Natural killer cell (primary cell): ENCODE measurements around the gene PTPN14. TPM values are rescaled to one million over a fixed set of nuclear protein-coding genes. Genes with fewer than 3 reads are reported as not detected.

Experiments used
- ATAC-seq, 3 donors: fragments of 150-1000 bp in 2 of 3; fragments of 200-7000 bp in 1 of 3; cut with Tn5 transposase; 1 replicate in 1 of 3; 2 replicates in 2 of 3; pipeline ENCODE4 v1.10.0; 2021; ENCODE audit warnings: mild to moderate bottlenecking in 2 of 3, moderate library complexity in 2 of 3
- DNase-seq, 2 donors: peaks; one replicate each; pipeline versions ENCODE4 v3.0.0 to v3.0.0-alpha.2; 2013 to 2021; ENCODE audit warnings: mixed read lengths in 1 of 2
- H3K27ac ChIP-seq: one replicate; pipeline ENCODE4 v1.5.1; 2013; ENCODE audit warnings: mild to moderate bottlenecking, low read length
- H3K27me3 ChIP-seq: one replicate; pipeline ENCODE4 v1.6.1; 2013; ENCODE audit warnings: low read length; ENCODE audit not compliant: control insufficient read depth, insufficient read depth
- H3K36me3 ChIP-seq: one replicate; pipeline ENCODE4 v1.6.1; 2013; ENCODE audit warnings: low read length; ENCODE audit not compliant: control insufficient read depth, insufficient read depth
- H3K4me1 ChIP-seq: one replicate; pipeline ENCODE4 v1.6.1; 2013; ENCODE audit warnings: low read length; ENCODE audit not compliant: control insufficient read depth, insufficient read depth
- H3K4me3 ChIP-seq: one replicate; pipeline ENCODE4 v1.5.1; 2013; ENCODE audit warnings: low read length
- H3K9me3 ChIP-seq: one replicate; pipeline ENCODE4 v1.6.1; 2013; ENCODE audit warnings: low read length; ENCODE audit not compliant: control insufficient read depth, insufficient read depth
- H3K27ac Mint-ChIP-seq, 2 donors: one replicate each; pipeline ENCODE4 v1.8.0; 2022; ENCODE audit warnings: mild to moderate bottlenecking in 2 of 2, mixed read lengths in 2 of 2, moderate library complexity in 1 of 2
- H3K27me3 Mint-ChIP-seq, 2 donors: one replicate each; pipeline ENCODE4 v1.8.0; 2022; ENCODE audit warnings: low read depth in 2 of 2, mixed read lengths in 2 of 2
- H3K36me3 Mint-ChIP-seq: one replicate; pipeline ENCODE4 v1.8.0; 2022; ENCODE audit warnings: mixed read lengths
- H3K4me1 Mint-ChIP-seq, 2 donors: one replicate each; pipeline ENCODE4 v1.8.0; 2022; ENCODE audit warnings: mixed read lengths in 2 of 2
- H3K4me3 Mint-ChIP-seq: one replicate; pipeline ENCODE4 v1.8.0; 2022; ENCODE audit warnings: mild to moderate bottlenecking, moderate library complexity, mixed read lengths
- H3K9me3 Mint-ChIP-seq, 2 donors: one replicate each; pipeline ENCODE4 v1.8.0; 2022; ENCODE audit warnings: mixed read lengths in 2 of 2
- WGBS: methylation state at CpG from one replicate; pipeline ENCODE4 v1.1.7; 2013; ENCODE audit warnings: missing lambda C conversion rate; ENCODE audit not compliant: insufficient coverage; 5-methylcytosine and 5-hydroxymethylcytosine counted together
- intact Hi-C: fragments of 100-400 bp; cut with micrococcal nuclease; formaldehyde crosslinking; loops from one replicate; pipeline ENCODE4 v1.14.2; 2022
- total RNA-seq, 4 donors: library from RNA; stranded (reverse); fragments of 120-200 nt in 1 of 4; gene quantifications; one replicate each; pipeline versions ENCODE4 v1.2.3 to v1.2.4, GENCODE V29; 2013 to 2022
- TF ChIP-seq, protein P1 (sequence below): fragments of 200-600 bp; IDR thresholded peaks from one replicate; pipeline ENCODE4 v1.8.0; 2022; ENCODE audit warnings: antibody characterized with exemption

PTPN14 gene
- total RNA-seq, 3 donors from 2014 or later (not counting 1 experiment from before 2014, with no cell fraction given): 0.02 TPM; not detected in 2

- Mint-ChIP-seq H3K27me3 (no peaks in the 10 kb centered on the region), H3K27ac (no peak overlapping the region), H3K4me1 (no peaks in the 10 kb centered on the region), H3K36me3 (no peaks in the 10 kb centered on the region), H3K4me3 (no peak overlapping the region), H3K9me3 (no peaks in the 10 kb centered on the region)
- TF ChIP-seq, protein P1, sequence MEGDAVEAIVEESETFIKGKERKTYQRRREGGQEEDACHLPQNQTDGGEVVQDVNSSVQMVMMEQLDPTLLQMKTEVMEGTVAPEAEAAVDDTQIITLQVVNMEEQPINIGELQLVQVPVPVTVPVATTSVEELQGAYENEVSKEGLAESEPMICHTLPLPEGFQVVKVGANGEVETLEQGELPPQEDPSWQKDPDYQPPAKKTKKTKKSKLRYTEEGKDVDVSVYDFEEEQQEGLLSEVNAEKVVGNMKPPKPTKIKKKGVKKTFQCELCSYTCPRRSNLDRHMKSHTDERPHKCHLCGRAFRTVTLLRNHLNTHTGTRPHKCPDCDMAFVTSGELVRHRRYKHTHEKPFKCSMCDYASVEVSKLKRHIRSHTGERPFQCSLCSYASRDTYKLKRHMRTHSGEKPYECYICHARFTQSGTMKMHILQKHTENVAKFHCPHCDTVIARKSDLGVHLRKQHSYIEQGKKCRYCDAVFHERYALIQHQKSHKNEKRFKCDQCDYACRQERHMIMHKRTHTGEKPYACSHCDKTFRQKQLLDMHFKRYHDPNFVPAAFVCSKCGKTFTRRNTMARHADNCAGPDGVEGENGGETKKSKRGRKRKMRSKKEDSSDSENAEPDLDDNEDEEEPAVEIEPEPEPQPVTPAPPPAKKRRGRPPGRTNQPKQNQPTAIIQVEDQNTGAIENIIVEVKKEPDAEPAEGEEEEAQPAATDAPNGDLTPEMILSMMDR: no peak
- WGBS: 80% methylated on average over 6 of the region's 6 CpGs
- Histone ChIP-seq H3K9me3 (no peaks in the 10 kb centered on the region), H3K36me3 (no peaks in the 10 kb centered on the region), H3K27me3 (no peaks in the 10 kb centered on the region), H3K4me3 (no peak overlapping the region), H3K27ac (no peak overlapping the region), H3K4me1 (no peaks in the 10 kb centered on the region)
- intact Hi-C loops: no loop called here
- DNase-seq: no peak
- no peak for ATAC-seq
These were observed 172.0 kb downstream of the PTPN14 start for GRCh38 chr1:214379236-214379970.

GRCh38 chr1:214378492-214378891, 172.9 kb downstream of the PTPN14 start:
- TF ChIP-seq, protein P1: no peak
- no peak overlapping the region for H3K27ac Mint-ChIP-seq
- no peaks in the 10 kb centered on the region for H3K9me3 Mint-ChIP-seq
- no peak overlapping the region for H3K4me3 ChIP-seq
- DNase-seq (no peak), ATAC-seq (no peak)
- no peaks in the 10 kb centered on the region for H3K27me3 Mint-ChIP-seq
- intact Hi-C loops: no loop called here
- H3K4me1 Mint-ChIP-seq: no peaks in the 10 kb centered on the region
- 90% methylated on average over 4 of the region's 8 CpGs for WGBS
- no peaks in the 10 kb centered on the region for H3K4me1 ChIP-seq
- no peak overlapping the region for H3K27ac ChIP-seq
- H3K36me3 Mint-ChIP-seq: no peaks in the 10 kb centered on the region
- no peaks in the 10 kb centered on the region for H3K9me3 ChIP-seq
- H3K27me3 ChIP-seq: no peaks in the 10 kb centered on the region
- no peaks in the 10 kb centered on the region for H3K36me3 ChIP-seq
- H3K4me3 Mint-ChIP-seq: no peak overlapping the region

DNA sequence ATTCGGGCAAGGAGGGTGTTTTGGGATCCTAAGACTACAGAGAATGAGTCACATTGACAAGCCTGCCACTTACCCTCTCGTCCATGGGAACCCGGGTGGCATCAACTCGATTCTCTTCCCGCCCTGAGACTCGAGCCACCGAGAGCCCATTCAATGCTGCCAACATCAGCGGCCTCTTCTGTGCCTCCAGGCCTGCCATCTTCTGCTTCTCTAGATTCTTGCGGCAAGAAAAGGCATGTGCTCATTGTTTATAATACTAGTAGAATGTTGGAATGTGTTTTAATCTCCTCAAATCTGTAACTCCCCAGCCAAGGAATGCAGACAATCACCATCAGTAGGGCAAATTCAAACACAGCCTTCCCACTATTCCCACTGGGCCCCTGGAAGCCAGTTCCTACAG, 173.5 kb downstream of the PTPN14 start:
- TF ChIP-seq, protein P1: no peak
- no peak overlapping the region for H3K4me3 ChIP-seq
- H3K4me1 ChIP-seq: no peaks in the 10 kb centered on the region
- H3K36me3 ChIP-seq: no peaks in the 10 kb centered on the region
- H3K27ac ChIP-seq: no peak overlapping the region
- DNase-seq (no peak), ATAC-seq (no peak)
- Mint-ChIP-seq H3K27ac (no peak overlapping the region), H3K9me3 (no peaks in the 10 kb centered on the region), H3K4me3 (no peak overlapping the region), H3K36me3 (no peaks in the 10 kb centered on the region), H3K4me1 (no peaks in the 10 kb centered on the region), H3K27me3 (no peaks in the 10 kb centered on the region)
- H3K27me3 ChIP-seq: no peaks in the 10 kb centered on the region
- WGBS: 96% methylated on average over 8 of the region's 9 CpGs
- intact Hi-C loops: no loop called here
- H3K9me3 ChIP-seq: no peaks in the 10 kb centered on the region

DNA sequence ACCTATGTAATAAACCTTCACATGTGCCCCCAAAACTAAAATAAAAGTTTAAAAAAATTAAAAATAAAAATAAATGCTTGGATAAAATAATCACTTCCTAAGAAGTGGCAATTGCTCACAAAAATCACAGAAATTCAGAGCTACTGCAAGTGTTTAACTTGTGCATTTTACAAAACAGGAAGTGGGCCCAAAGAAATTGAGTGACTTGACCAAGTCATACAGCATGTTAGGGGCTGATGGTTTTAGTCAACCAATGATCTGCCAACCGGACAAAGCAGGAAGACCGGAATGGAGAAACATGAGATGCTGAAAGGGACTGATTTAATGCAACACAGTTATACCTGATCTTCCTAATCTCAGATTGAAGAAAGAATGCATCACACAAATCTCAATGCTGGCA, 173.9 kb downstream of the PTPN14 start:
- DNase-seq (no peak), ATAC-seq (no peak)
- intact Hi-C loops: no loop called here
- no peak overlapping the region for H3K27ac Mint-ChIP-seq
- no peak overlapping the region for H3K4me3 Mint-ChIP-seq
- H3K4me1 Mint-ChIP-seq: no peaks in the 10 kb centered on the region
- Histone ChIP-seq H3K27me3 (no peaks in the 10 kb centered on the region), H3K36me3 (no peaks in the 10 kb centered on the region), H3K4me1 (no peaks in the 10 kb centered on the region), H3K9me3 (no peaks in the 10 kb centered on the region), H3K27ac (no peak overlapping the region), H3K4me3 (no peak overlapping the region)
- no peaks in the 10 kb centered on the region for H3K36me3 Mint-ChIP-seq
- H3K9me3 Mint-ChIP-seq: no peaks in the 10 kb centered on the region
- TF ChIP-seq, protein P1: no peak
- no peaks in the 10 kb centered on the region for H3K27me3 Mint-ChIP-seq
- 90% methylated on average over 2 of the region's 2 CpGs for WGBS
